IMR-90 (cell line): Measurements from ENCODE around the gene KCNQ1. TPM values are rescaled to one million over a fixed set of nuclear protein-coding genes. Genes with fewer than 3 reads are reported as not detected.
A peak's percentile ranks its signal among the peaks of the same experiment; 100 is the strongest.

ENCODE experiments used
- ATAC-seq: fragments of 200-7000 bp; cut with Tn5 transposase; 2 replicates; pipeline ENCODE4 v1.9.1; 2020; ENCODE audit warnings: low read depth, mild to moderate bottlenecking, moderate library complexity
- BruUV-seq: library from RNA; stranded (reverse); fragments of 400-500 nt; replicated peaks from 2 replicates; lab custom pipeline; 2021; lab: Mats Ljungman, UMichigan
- CTCF ChIA-PET: fragments of 300-600 bp; formaldehyde crosslinking; extraction: SDS; loops from one replicate; lab custom pipeline; 2021; ENCODE audit warnings: antibody characterized with exemption; lab: Yijun Ruan, JAX
- POLR2A ChIA-PET: fragments of 300-600 bp; sonication (Branson Sonifier 250); formaldehyde crosslinking; loops from one replicate; lab custom pipeline; 2022; ENCODE audit warnings: antibody characterized with exemption; ENCODE audit not compliant: unreplicated experiment; lab: Charles Lee
- DNase-seq: peaks from one replicate; pipeline ENCODE4 v3.0.0; 2013
- H2AFZ ChIP-seq: replicated peaks from 2 replicates; pipeline ENCODE3; 2013; ENCODE audit warnings: low read length, mild to moderate bottlenecking; ENCODE audit not compliant: poor library complexity
- H2AK5ac ChIP-seq: 2 replicates; pipeline ENCODE4 v1.6.1; 2013; ENCODE audit warnings: low read depth, low read length, inconsistent platforms
- H2AK9ac ChIP-seq: replicated peaks from 2 replicates; pipeline ENCODE3; 2013; ENCODE audit warnings: mild to moderate bottlenecking, low read depth, low read length, moderate library complexity; ENCODE audit not compliant: poor library complexity
- H2BK120ac ChIP-seq: 2 replicates; pipeline ENCODE4 v1.6.1; 2013; ENCODE audit warnings: low read depth, low read length, inconsistent platforms
- H2BK15ac ChIP-seq: 3 replicates; pipeline ENCODE4 v1.6.1; 2013; ENCODE audit warnings: low read depth, low read length, inconsistent platforms
- H2BK20ac ChIP-seq: 2 replicates; pipeline ENCODE4 v1.6.1; 2013; ENCODE audit warnings: low read depth, mild to moderate bottlenecking, inconsistent platforms, low read length, moderate library complexity
- H2BK5ac ChIP-seq: 2 replicates; pipeline ENCODE4 v1.6.1; 2013; ENCODE audit warnings: mild to moderate bottlenecking, low read depth, low read length, inconsistent platforms; ENCODE audit not compliant: poor library complexity, severe bottlenecking
- H3K14ac ChIP-seq: replicated peaks from 2 replicates; pipeline ENCODE4 v1.6.1; 2013; ENCODE audit warnings: low read depth, low read length, inconsistent platforms
- H3K18ac ChIP-seq: 2 replicates; pipeline ENCODE4 v1.6.1; 2013; ENCODE audit warnings: low read depth, low read length, control low read depth
- H3K23ac ChIP-seq: 2 replicates; pipeline ENCODE4 v1.6.1; 2013; ENCODE audit warnings: low read depth, low read length, inconsistent platforms
- H3K27ac ChIP-seq: 2 replicates; pipeline ENCODE4 v1.5.1; 2013; ENCODE audit warnings: mild to moderate bottlenecking, control low read depth, low read length; ENCODE audit not compliant: insufficient read depth
- H3K27me3 ChIP-seq: 2 replicates; pipeline ENCODE4 v1.6.1; 2013; ENCODE audit warnings: low read length; ENCODE audit not compliant: control insufficient read depth, insufficient read depth
- H3K36me3 ChIP-seq: 2 replicates; pipeline ENCODE4 v1.6.1; 2013; ENCODE audit warnings: low read length, mixed read lengths; ENCODE audit not compliant: control insufficient read depth, insufficient read depth
- H3K4ac ChIP-seq: 2 replicates; pipeline ENCODE4 v1.6.1; 2013; ENCODE audit warnings: low read depth, low read length, inconsistent platforms
- H3K4me1 ChIP-seq: 2 replicates; pipeline ENCODE4 v1.6.1; 2013; ENCODE audit warnings: low read length, mixed read lengths; ENCODE audit not compliant: control insufficient read depth, insufficient read depth
- H3K4me2 ChIP-seq: 2 replicates; pipeline ENCODE4 v1.6.1; 2013; ENCODE audit warnings: low read depth, mild to moderate bottlenecking, control low read depth, low read length, moderate library complexity
- H3K4me3 ChIP-seq: 2 replicates; pipeline ENCODE4 v1.5.1; 2013; ENCODE audit warnings: low read depth, mild to moderate bottlenecking, control low read depth, low read length, moderate library complexity; ENCODE audit not compliant: insufficient read depth
- H3K56ac ChIP-seq: 2 replicates; pipeline ENCODE4 v1.6.1; 2013; ENCODE audit warnings: low read length, inconsistent platforms; ENCODE audit not compliant: insufficient read depth; ENCODE audit errors: extremely low read depth
- H3K79me1 ChIP-seq, 2 experiments: 2 replicates each; pipeline ENCODE4 v1.6.1; 2013; ENCODE audit warnings: low read length in 2 of 2, inconsistent platforms in 1 of 2, low read depth in 1 of 2
- H3K9ac ChIP-seq: 2 replicates; pipeline ENCODE4 v1.6.1; 2013; ENCODE audit warnings: low read depth, low read length, control low read depth
- H3K9me1 ChIP-seq: 2 replicates; pipeline ENCODE4 v1.6.1; 2013; ENCODE audit warnings: low read length, inconsistent platforms; ENCODE audit not compliant: insufficient read depth
- H3K9me3 ChIP-seq: 2 replicates; pipeline ENCODE4 v1.6.1; 2013; ENCODE audit warnings: low read length; ENCODE audit not compliant: control insufficient read depth, insufficient read depth
- H4K20me1 ChIP-seq: 2 replicates; pipeline ENCODE4 v1.6.1; 2013; ENCODE audit warnings: low read length, inconsistent platforms; ENCODE audit not compliant: insufficient read depth
- H4K5ac ChIP-seq: 2 replicates; pipeline ENCODE4 v1.6.1; 2013; ENCODE audit warnings: mild to moderate bottlenecking, low read depth, low read length, control low read depth
- H4K8ac ChIP-seq, 2 experiments: 2 replicates each; pipeline ENCODE4 v1.6.1; 2013; ENCODE audit warnings: low read depth in 2 of 2, low read length in 2 of 2, control low read depth in 1 of 2, inconsistent platforms in 1 of 2
- H4K91ac ChIP-seq: 2 replicates; pipeline ENCODE4 v1.6.1; 2013; ENCODE audit warnings: low read depth, low read length, inconsistent platforms; ENCODE audit not compliant: insufficient read depth
- RAD21 ChIP-seq: IDR thresholded peaks from 2 replicates; pipeline ENCODE4 v1.6.1; 2012; ENCODE audit warnings: low read length, improper control_type of control experiment
- RCOR1 ChIP-seq: IDR thresholded peaks from 2 replicates; pipeline ENCODE4 v1.6.1; 2012; ENCODE audit warnings: mild to moderate bottlenecking, low read length, improper control_type of control experiment; ENCODE audit not compliant: insufficient replicate concordance
- WGBS, 2 experiments: methylation state at CpG; one replicate each; pipeline versions ENCODE4 v1.1.5 to v1.1.7; 2013; ENCODE audit warnings: missing lambda C conversion rate in 2 of 2; ENCODE audit not compliant: insufficient read length in 1 of 2; ENCODE audit errors: extremely low coverage in 2 of 2; 5-methylcytosine and 5-hydroxymethylcytosine counted together
- dilution Hi-C: fragments of 300-500 bp; cut with HindIII; formaldehyde crosslinking; loops from one replicate; pipeline ENCODE4 v1.14.3; 2018; ENCODE audit warnings: low sequenced_read_pairs; ENCODE audit not compliant: unreplicated experiment
- in situ Hi-C: fragments of 300-500 bp; cut with MboI; formaldehyde crosslinking; loops from 3 replicates; pipeline ENCODE4 v1.14.3; 2019; ENCODE audit warnings: low sequenced_read_pairs, inconsistent platforms, mixed read lengths
- intact Hi-C: fragments of 100-400 bp; cut with micrococcal nuclease; formaldehyde crosslinking; loops from 2 replicates; pipeline ENCODE4 v1.10.0; 2022
- polyA plus RNA-seq, 3 experiments: library from polyadenylated mRNA; depleted of rRNA; stranded (reverse); fragments of >200 nt; gene quantifications; 2 replicates each; pipeline ENCODE4 v1.2.3, GENCODE V29; 2012; ENCODE audit warnings: low replicate concordance in 1 of 3
- total RNA-seq: library from RNA; depleted of rRNA; stranded (reverse); fragments of >200 nt; gene quantifications from 2 replicates; pipeline ENCODE4 v1.2.3, GENCODE V29; 2012

The KCNQ1 gene
- total and polyA plus RNA-seq, 2 of the 4 experiments (the other 2 are of a cell fraction) = 0.07 TPM; not detected in 1

GRCh38 chr11:2816941-2817421, 372.2 kb downstream of the KCNQ1 start:
- Histone ChIP-seq H3K36me3 (no peaks in the 10 kb centered on the region), H2AFZ (peak overlapping the region; percentile 16), H3K4ac (peak overlapping the region; percentile 84), H2BK15ac (0 out of 3 replicates have a peak overlapping the region, but pooled peaks have one; percentile 16), H2BK5ac (peak overlapping the region; percentile 2), H3K79me1 (no peaks in the 10 kb centered on the region), H3K14ac (0 out of 2 replicates have a peak overlapping the region, but pooled peaks have one; percentile 24), H3K56ac (no peak overlapping the region), H3K18ac (peak overlapping the region; percentile 68), H2BK20ac (peak overlapping the region; percentile 85), H3K4me1 (peaks cover 19% of the 10 kb centered on the region), H3K9me3 (peaks cover 10% of the 10 kb centered on the region), H4K91ac (peak overlapping the region; percentile 73), H3K4me2 (peak overlapping the region; percentile 11; the same call in 1 of the 2 replicates), H4K20me1 (no peaks in the 10 kb centered on the region), H3K9ac (no peak overlapping the region), H2BK120ac (peak overlapping the region; percentile 86), H3K4me3 (no peak overlapping the region), H3K23ac (no peak overlapping the region), H3K27me3 (no peaks in the 10 kb centered on the region), H3K27ac (peak overlapping the region; percentile 26; the same call in 1 of the 2 replicates), H2AK5ac (peak overlapping the region; percentile 35; the same call in 1 of the 2 replicates), H4K8ac (peak overlapping the region in 1 of 2 experiments; percentile 43; a peak in 1 of 4 replicates), H2AK9ac (no peak overlapping the region), H4K5ac (peak overlapping the region; percentile 9; the same call in 1 of the 2 replicates), H3K9me1 (peaks cover 6% of the 10 kb centered on the region)
- ATAC-seq (peak; percentile 72), DNase-seq (peak; percentile 81)
- ChIA-PET POLR2A (interaction anchor here (0.6 kb wide), 1 partner anchor 8 kb away, joined by 3 read pairs; no protein-coding TSS in a partner anchor), CTCF (no interaction called here)
- intact Hi-C loops = no loop called here
- no TSS peak for BruUV-seq
- WGBS, 2 experiments = 33% methylated on average over 9 of the region's 15 CpGs; no CpG with 5 or more reads in 1 of the 2 experiments
- dilution Hi-C loops = no loop called here
- in situ Hi-C loops = no loop called here
- peak; percentile 28 for TF ChIP-seq RCOR1
- TF ChIP-seq RAD21 = no peak
